SKM-1 treated with dmso at 0.1 percent for 144 hours (cell line): ENCODE results near the gene ZNF33A.
"Not testable (repeated sequence)": the region's sequence is repeated elsewhere in the genome, so short reads cannot be mapped to it uniquely, and the experiment has no call there.

Experiments used
- DNase-seq: peaks from one replicate; lab custom pipeline; 2025; ENCODE audit not compliant: unreplicated experiment; lab: John Stamatoyannopoulos, UW

ZNF33A gene

GRCh38 chr10:38043516-38043915, 33.0 kb downstream of the ZNF33A start:
- DNase-seq: no peak

GRCh38 chr10:38045129-38045528, 34.7 kb downstream of the ZNF33A start:
- DNase-seq: no peak

GRCh38 chr10:38047666-38048065, 37.2 kb downstream of the ZNF33A start:
- DNase-seq: no peak

- no peak for DNase-seq
These were observed 39.7 kb downstream of the ZNF33A start for GRCh38 chr10:38050212-38050611.

GRCh38 chr10:38054361-38054797, 43.9 kb downstream of the ZNF33A start:
- no peak for DNase-seq

GRCh38 chr10:38055274-38055894, 44.9 kb downstream of the ZNF33A start:
- not testable (repeated sequence) for DNase-seq

- not testable (repeated sequence) for DNase-seq
These were observed 59.2 kb downstream of the ZNF33A start for GRCh38 chr10:38069663-38070062.

- DNase-seq: no peak
These were observed 60.0 kb downstream of the ZNF33A start for GRCh38 chr10:38070501-38070900.

- DNase-seq: peak; percentile 6
These were observed 62.1 kb downstream of the ZNF33A start for GRCh38 chr10:38072552-38072951.

GRCh38 chr10:38076687-38077086, 66.2 kb downstream of the ZNF33A start:
- DNase-seq: no peak

GRCh38 chr10:38093318-38093717, 82.8 kb downstream of the ZNF33A start:
- not testable (repeated sequence) for DNase-seq

GRCh38 chr10:38093816-38094157, 83.3 kb downstream of the ZNF33A start:
- DNase-seq: no peak

- DNase-seq: peak; percentile 82
These were observed 83.9 kb downstream of the ZNF33A start, which contains the start of gene ZNF37A for GRCh38 chr10:38094158-38094926. ZNF37A (plus strand) TSS chr10:38094337; CDS start chr10:38096618, 2,281 bp downstream.

- no peak for DNase-seq
These were observed 84.6 kb downstream of the ZNF33A start for GRCh38 chr10:38094927-38095574.

GRCh38 chr10:38102880-38103279, 92.4 kb downstream of the ZNF33A start:
- no peak for DNase-seq

GRCh38 chr10:38103756-38104155, 93.3 kb downstream of the ZNF33A start:
- DNase-seq: no peak

GRCh38 chr10:38112159-38112558, 101.7 kb downstream of the ZNF33A start:
- DNase-seq: no peak
